ENCODE results near the gene IMMP1L.

GRCh38 chr11:31397239-31397834, 112.1 kb downstream of the IMMP1L start:
- TF ChIP-seq, protein P1, sequence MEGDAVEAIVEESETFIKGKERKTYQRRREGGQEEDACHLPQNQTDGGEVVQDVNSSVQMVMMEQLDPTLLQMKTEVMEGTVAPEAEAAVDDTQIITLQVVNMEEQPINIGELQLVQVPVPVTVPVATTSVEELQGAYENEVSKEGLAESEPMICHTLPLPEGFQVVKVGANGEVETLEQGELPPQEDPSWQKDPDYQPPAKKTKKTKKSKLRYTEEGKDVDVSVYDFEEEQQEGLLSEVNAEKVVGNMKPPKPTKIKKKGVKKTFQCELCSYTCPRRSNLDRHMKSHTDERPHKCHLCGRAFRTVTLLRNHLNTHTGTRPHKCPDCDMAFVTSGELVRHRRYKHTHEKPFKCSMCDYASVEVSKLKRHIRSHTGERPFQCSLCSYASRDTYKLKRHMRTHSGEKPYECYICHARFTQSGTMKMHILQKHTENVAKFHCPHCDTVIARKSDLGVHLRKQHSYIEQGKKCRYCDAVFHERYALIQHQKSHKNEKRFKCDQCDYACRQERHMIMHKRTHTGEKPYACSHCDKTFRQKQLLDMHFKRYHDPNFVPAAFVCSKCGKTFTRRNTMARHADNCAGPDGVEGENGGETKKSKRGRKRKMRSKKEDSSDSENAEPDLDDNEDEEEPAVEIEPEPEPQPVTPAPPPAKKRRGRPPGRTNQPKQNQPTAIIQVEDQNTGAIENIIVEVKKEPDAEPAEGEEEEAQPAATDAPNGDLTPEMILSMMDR (IDR thresholded peaks at IDR 0.05; ENCODE audit: low read length) = peak; percentile 54
- no peak for TF ChIP-seq EZH2phosphoT487 (IDR thresholded peaks at IDR 0.05; ENCODE audit: low read length)
- no peak for TF ChIP-seq EZH2 (optimal IDR thresholded peaks at IDR 0.05; ENCODE audit: low read depth, low read length)
